Right lobe of liver (tissue), 6 donors: Measurements from ENCODE around the gene SYT17. TPM values are rescaled to one million over a fixed set of nuclear protein-coding genes. Genes with fewer than 3 reads are reported as not detected.

ENCODE experiments used
- ATAC-seq, 4 donors: fragments of 200-7000 bp; cut with Tn5 transposase; one replicate each; pipeline ENCODE4 v1.9.1; 2020; ENCODE audit warnings: mild to moderate bottlenecking in 4 of 4, moderate library complexity in 4 of 4
- DNase-seq, 3 donors: peaks; one replicate each; pipeline ENCODE4 v3.0.0-alpha.2; 2020
- H3K27ac ChIP-seq, 3 donors: fragments of 200-600 bp; one replicate each; pipeline ENCODE4 v1.8.0; 2022
- H3K27me3 ChIP-seq, 2 donors: fragments of 200-600 bp; one replicate each; pipeline ENCODE4 v1.8.0; 2022
- H3K36me3 ChIP-seq, 4 donors: fragments of 200-600 bp; sonication (generic) in 1 of 4; one replicate each; pipeline versions ENCODE4 v1.5.1 to v1.8.0; 2017 to 2022; ENCODE audit warnings: control low read depth in 1 of 4
- H3K4me1 ChIP-seq, 4 donors: fragments of 200-600 bp; sonication (generic) in 1 of 4; one replicate each; pipeline versions ENCODE4 v1.5.1 to v1.8.0; 2017 to 2022; ENCODE audit warnings: control low read depth in 1 of 4
- H3K4me3 ChIP-seq, 3 donors: fragments of 200-600 bp; one replicate each; pipeline ENCODE4 v1.8.0; 2022
- H3K9me3 ChIP-seq, 4 donors: fragments of 200-600 bp; sonication (generic) in 1 of 4; one replicate each; pipeline versions ENCODE4 v1.5.1 to v1.8.0; 2017 to 2022; ENCODE audit warnings: control low read depth in 1 of 4
- POLR2A ChIP-seq: fragments of 450-650 bp; IDR thresholded peaks from one replicate; pipeline ENCODE4 v1.6.1; 2017; ENCODE audit warnings: antibody characterized with exemption, mild to moderate bottlenecking
- WGBS: methylation state at CpG from one replicate; pipeline ENCODE4 v1.1.6; 2018; ENCODE audit warnings: low coverage, low lambda C conversion rate; ENCODE audit not compliant: insufficient coverage; ENCODE audit errors: missing lambda C conversion rate; 5-methylcytosine and 5-hydroxymethylcytosine counted together
- intact Hi-C, 2 donors: fragments of 100-400 bp; cut with DNase I; formaldehyde crosslinking; loops; one replicate each; pipeline versions ENCODE4 v1.11.2 to v1.14.1; 2022
- total RNA-seq, 6 experiments: library from RNA; depleted of rRNA in 2 of 6; stranded (reverse); fragments of >200 nt in 2 of 6; fragmentation: NEBNext Ultra II Directional in 3 of 6; extraction: Animal tissue kit (Norgen Biotek cat#: 25700) in 3 of 6; gene quantifications; one replicate each; pipeline versions ENCODE4 v1.1.0 to v1.2.4, GENCODE V29; 2016 to 2023
- TF ChIP-seq, protein P1 (sequence below), 4 donors: fragments of 200-600 bp in 3 of 4; fragments of 450-650 bp in 1 of 4; IDR thresholded peaks; one replicate each; pipeline versions ENCODE4 v1.5.1 to v1.8.0; 2016 to 2022; ENCODE audit warnings: antibody characterized with exemption in 4 of 4, mild to moderate bottlenecking in 2 of 4
- donor health status: DM: no; HTN: yes; CAD: no.
- donor health status: DM: no; HTN: no; CAD: no.
- donor health status: DM: no; HTN: no; CAD: no.
- donor health status: DM: no; HTN: yes; CAD: no.
- donor health status: DM: no; HTN: yes; CAD: no.

SYT17 gene
- total RNA-seq, 6 experiments from 2014 or later = 8.2 to 14.1 (median 9.5) TPM

DNA sequence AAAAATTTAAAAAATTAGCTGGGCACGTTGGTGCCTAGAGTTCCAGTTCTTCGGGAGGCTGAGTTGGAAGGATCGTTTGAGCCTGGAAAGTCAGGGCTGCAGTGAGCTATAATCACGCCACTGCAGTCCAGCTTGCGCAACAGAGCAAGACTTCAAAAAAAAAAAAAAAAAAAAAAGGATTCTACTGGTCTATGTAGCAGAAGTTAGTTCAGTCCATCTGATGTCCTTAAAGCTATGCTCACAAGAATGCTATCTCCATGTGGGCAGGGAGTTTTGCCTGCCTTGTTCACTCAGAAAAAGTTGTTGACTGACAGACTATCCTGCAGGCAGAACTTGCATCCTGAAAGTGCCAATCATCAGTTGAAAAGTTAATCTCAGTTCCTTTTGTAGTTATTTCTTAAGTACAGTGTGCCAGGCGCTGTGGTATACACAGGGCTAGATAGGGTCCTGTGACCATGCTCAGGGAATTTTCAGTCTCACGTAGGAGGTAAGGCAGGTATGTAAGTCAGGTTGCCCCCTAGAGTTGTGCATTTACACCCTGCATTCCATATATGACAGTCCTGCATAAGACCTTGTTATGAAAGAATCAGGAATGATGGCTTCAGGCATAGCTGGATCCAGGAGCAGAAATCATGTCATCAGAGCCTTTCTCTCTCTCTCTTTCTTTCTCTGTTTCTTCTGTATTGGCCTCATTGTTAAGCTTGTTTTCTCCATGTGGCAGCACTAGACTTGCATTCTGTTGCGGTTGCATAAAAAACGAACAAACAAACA is 7.6 kb downstream of the SYT17 start:
- H3K4me1 ChIP-seq = no peaks in the 10 kb centered on the region
- intact Hi-C loops = loop anchor here in 1 of 2 donors (10.0 kb wide), 1 partner anchor 91 kb away; no protein-coding TSS in a partner anchor
- no peak overlapping the region for H3K4me3 ChIP-seq
- DNase-seq (no peak), ATAC-seq (peak; percentile 24 to 60 (median 40))
- TF ChIP-seq, protein P1, sequence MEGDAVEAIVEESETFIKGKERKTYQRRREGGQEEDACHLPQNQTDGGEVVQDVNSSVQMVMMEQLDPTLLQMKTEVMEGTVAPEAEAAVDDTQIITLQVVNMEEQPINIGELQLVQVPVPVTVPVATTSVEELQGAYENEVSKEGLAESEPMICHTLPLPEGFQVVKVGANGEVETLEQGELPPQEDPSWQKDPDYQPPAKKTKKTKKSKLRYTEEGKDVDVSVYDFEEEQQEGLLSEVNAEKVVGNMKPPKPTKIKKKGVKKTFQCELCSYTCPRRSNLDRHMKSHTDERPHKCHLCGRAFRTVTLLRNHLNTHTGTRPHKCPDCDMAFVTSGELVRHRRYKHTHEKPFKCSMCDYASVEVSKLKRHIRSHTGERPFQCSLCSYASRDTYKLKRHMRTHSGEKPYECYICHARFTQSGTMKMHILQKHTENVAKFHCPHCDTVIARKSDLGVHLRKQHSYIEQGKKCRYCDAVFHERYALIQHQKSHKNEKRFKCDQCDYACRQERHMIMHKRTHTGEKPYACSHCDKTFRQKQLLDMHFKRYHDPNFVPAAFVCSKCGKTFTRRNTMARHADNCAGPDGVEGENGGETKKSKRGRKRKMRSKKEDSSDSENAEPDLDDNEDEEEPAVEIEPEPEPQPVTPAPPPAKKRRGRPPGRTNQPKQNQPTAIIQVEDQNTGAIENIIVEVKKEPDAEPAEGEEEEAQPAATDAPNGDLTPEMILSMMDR (IDR thresholded peaks at IDR 0.05) = no peak
- TF ChIP-seq POLR2A = no peak
- H3K9me3 ChIP-seq = no peaks in the 10 kb centered on the region
- no peaks in the 10 kb centered on the region for H3K27me3 ChIP-seq
- no peaks in the 10 kb centered on the region for H3K36me3 ChIP-seq
- no peak overlapping the region for H3K27ac ChIP-seq
- WGBS = 50% methylated on average over 6 of the region's 9 CpGs

DNA sequence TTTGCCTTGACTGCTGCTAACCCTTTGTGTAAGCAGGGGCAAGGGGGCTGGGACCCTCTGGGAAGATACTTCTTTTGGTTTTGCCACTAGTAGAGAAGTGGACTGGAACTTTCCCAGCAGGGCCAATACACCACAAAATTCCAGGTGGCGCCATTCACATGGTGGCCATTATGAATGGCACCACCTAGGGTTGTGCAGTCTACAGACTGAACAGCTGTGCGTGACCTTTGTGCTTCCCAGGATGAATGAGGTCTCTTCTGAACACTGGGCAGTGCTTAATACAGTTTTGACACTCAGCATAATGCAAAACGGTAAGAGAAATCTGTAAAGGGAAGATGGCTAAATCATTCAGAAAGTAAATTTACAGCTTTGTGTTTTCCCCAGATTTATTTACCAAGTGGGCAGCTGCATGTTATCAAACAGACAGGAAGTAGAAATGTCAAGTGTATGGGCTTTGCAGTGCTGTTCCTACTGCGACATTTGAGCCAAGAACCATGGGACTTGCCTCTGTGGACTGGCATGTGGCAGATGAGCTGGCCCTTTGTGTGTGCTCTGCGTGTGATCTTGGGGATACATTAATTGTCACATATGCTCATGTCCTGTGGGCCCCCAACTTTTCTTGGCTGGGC is 9.2 kb downstream of the SYT17 start:
- intact Hi-C loops = loop anchor here in 1 of 2 donors (10.0 kb wide), 1 partner anchor 92 kb away; no protein-coding TSS in a partner anchor

DNA sequence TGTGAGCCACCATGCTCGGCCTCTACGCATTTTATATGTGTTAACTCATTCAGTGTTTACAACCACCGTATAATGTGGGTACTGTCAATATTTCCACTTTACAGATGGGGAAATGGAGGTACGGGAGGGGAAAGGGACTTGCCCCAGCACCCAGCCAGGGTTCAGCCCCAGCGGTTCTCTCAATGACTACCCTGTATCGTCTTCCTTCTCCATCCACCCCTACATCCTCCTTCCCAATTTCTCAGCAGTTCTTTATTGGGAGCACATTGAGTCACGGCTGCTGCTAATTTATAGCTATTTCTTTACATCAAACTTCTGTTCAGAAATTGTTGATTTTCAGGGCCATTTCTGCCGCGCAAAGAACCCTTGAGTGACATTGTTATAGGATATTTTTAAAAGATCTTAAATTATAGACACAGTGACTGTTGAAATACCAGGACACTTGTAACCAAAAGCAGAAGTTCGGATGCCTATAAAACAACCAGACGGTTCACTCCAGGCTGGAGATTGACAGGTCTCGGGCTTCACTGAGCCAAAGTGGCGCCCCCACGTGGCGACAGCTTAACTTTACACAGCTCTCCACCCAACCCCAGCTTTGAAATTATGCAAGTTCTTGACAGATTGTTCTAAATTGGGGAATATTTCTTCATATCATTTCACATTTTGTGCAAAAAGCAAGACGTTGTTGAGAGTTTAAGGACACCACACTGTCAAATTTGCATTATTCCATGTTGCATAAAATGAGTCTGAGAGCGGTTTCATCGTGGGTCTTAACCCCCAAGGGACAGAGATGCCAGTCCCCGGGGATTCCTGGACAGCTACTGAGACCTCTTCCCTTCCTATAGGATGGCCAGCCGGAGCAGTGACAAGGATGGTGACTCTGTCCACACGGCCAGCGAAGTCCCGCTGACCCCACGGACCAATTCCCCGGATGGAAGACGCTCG is 11.8 kb downstream of the SYT17 start:
- Histone ChIP-seq H3K36me3 (no peaks in the 10 kb centered on the region), H3K4me1 (peaks cover 0 to 12% (median 0%) of the 10 kb centered on the region in 4 donors), H3K4me3 (no peak overlapping the region), H3K27me3 (no peaks in the 10 kb centered on the region), H3K9me3 (no peaks in the 10 kb centered on the region), H3K27ac (no peak overlapping the region)
- ATAC-seq = no peak
- DNase-seq = no peak
- TF ChIP-seq POLR2A = no peak
- TF ChIP-seq, protein P1 (IDR thresholded peaks at IDR 0.05) = peak; percentile 43 to 62 (median 52)
- WGBS = 41% methylated on average over 17 of the region's 27 CpGs
- intact Hi-C loops = loop anchor here in 1 of 2 donors (10.0 kb wide), 1 partner anchor 95 kb away; no protein-coding TSS in a partner anchor

More for the DNA sequence above, 9.2 kb downstream of the SYT17 start:
- peaks cover 0 to 4% (median 0%) of the 10 kb centered on the region in 4 donors for H3K4me1 ChIP-seq
- DNase-seq (no peak), ATAC-seq (no peak)
- no peaks in the 10 kb centered on the region for H3K9me3 ChIP-seq
- no peak overlapping the region for H3K27ac ChIP-seq
- no peaks in the 10 kb centered on the region for H3K27me3 ChIP-seq
- no peak overlapping the region for H3K4me3 ChIP-seq
- TF ChIP-seq, protein P1 (IDR thresholded peaks at IDR 0.05) = no peak
- no peak for TF ChIP-seq POLR2A
- H3K36me3 ChIP-seq = no peaks in the 10 kb centered on the region
- WGBS = 69% methylated on average over 4 of the region's 5 CpGs

DNA sequence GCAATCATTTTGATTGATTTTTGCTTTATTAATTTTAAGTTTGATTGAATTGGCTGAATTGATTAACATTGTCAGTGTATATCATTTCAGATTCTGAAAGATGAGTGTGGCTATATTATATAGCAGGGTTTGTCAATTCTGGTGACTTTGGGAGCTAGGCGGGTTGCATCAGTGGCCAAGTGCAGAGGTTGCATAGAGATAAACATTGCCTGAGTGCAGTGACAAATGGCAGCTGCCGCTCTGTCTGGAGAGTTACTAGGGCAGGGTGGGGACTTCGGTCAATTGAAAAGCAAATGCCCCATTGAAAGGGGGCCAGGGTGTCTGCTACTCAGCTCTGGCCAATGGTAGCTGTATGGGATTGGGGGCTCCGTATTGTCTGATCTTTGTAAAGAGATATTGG is 12.7 kb downstream of the SYT17 start:
- Histone ChIP-seq H3K4me3 (no peak overlapping the region), H3K27ac (no peak overlapping the region), H3K4me1 (peaks cover 0 to 17% (median 0%) of the 10 kb centered on the region in 4 donors), H3K27me3 (no peaks in the 10 kb centered on the region), H3K9me3 (no peaks in the 10 kb centered on the region), H3K36me3 (no peaks in the 10 kb centered on the region)
- 64% methylated on average over 4 of the region's 4 CpGs for WGBS
- DNase-seq = no peak
- peak in 1 of 4 donors; percentile 19 for ATAC-seq
- intact Hi-C loops = no loop called here
- TF ChIP-seq, protein P1 (IDR thresholded peaks at IDR 0.05) = no peak
- TF ChIP-seq POLR2A = no peak
